GM12878 (cell line): Measurements from ENCODE around the gene LDB3.

Experiments used
- CTCF ChIP-seq, 3 experiments: IDR thresholded peaks in 2 of 3; conservative IDR thresholded peaks in 1 of 3; 2 replicates each; pipeline ENCODE4 v1.5.1; 2011; ENCODE audit warnings: low read depth in 3 of 3, low read length in 3 of 3, mild to moderate bottlenecking in 3 of 3, control low read depth in 2 of 3, moderate library complexity in 2 of 3, inconsistent platforms in 1 of 3, mixed read lengths in 1 of 3; ENCODE audit not compliant: control insufficient read depth in 2 of 3, insufficient read depth in 1 of 3; ENCODE audit errors: extremely low read depth in 1 of 3
- EZH2 ChIP-seq: IDR thresholded peaks from 2 replicates; pipeline ENCODE4 v1.6.1; 2012; ENCODE audit warnings: low read depth, mild to moderate bottlenecking, control low read depth, inconsistent platforms, low read length, borderline replicate concordance; ENCODE audit not compliant: control insufficient read depth
- HDAC6 ChIP-seq: fragments of 200-600 bp; sonication (generic); IDR thresholded peaks from one replicate; pipeline ENCODE4 v1.8.0; 2017; ENCODE audit warnings: antibody characterized with exemption; ENCODE audit not compliant: unreplicated experiment
- POLR2A ChIP-seq: IDR thresholded peaks from 2 replicates; pipeline ENCODE4 v1.6.1; 2011; ENCODE audit warnings: low read depth, mild to moderate bottlenecking, low read length
- YY1 ChIP-seq: IDR thresholded peaks from 2 replicates; pipeline ENCODE4 v1.6.1; 2011; ENCODE audit warnings: low read depth, mild to moderate bottlenecking, low read length

- TF ChIP-seq HDAC6 (no peak), CTCF (IDR thresholded peaks at IDR 0.05 in 2 of 3, conservative IDR thresholded peaks at IDR 0.05 in 1 of 3; ENCODE audit: control insufficient read depth in 2 of 3, extremely low read depth in 1 of 3, insufficient read depth in 1 of 3, low read depth in 3 of 3, low read length in 3 of 3) (no peak), EZH2 (no peak), YY1 (no peak), POLR2A (no peak)
These were observed 65.0 kb downstream of the LDB3 start for GRCh38 chr10:86733260-86733671.
